Neural progenitor cell (in vitro differentiated cells): ENCODE measurements around the gene NKAIN4.

Experiments
- CTCF ChIP-seq: fragments of 200-600 bp; sonication (generic); IDR thresholded peaks from 2 replicates; pipeline ENCODE4 v1.5.1; 2017; ENCODE audit warnings: antibody characterized with exemption, mild to moderate bottlenecking
- EZH2 ChIP-seq: fragments of 200-600 bp; sonication (generic); IDR thresholded peaks from 2 replicates; pipeline ENCODE4 v1.6.1; 2017; ENCODE audit warnings: antibody characterized with exemption, mild to moderate bottlenecking, moderate library complexity
- EZH2phosphoT487 ChIP-seq: fragments of 200-600 bp; sonication (generic); IDR thresholded peaks from 2 replicates; pipeline ENCODE4 v1.6.1; 2017; ENCODE audit warnings: antibody characterized with exemption

DNA sequence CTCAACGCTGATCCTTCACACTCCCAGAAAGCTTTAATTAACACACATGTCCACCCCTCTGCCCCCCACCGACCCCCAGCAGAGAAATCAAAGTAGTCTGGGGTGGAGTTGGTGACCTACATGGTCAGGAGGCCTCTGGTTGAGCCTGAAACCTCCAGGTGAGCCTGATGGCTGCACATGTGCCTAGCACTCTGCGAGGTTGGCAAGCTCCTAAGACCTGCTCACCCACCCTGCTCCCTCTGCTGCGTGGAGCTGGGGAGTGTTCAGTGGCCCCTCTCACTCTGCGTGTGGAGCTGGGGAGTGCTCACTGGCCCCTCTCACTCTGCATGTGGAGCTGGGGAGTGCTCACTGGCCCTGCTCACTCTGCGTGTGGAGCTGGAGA lies 30.4 kb downstream of the NKAIN4 start:
- no peak for TF ChIP-seq EZH2phosphoT487
- TF ChIP-seq CTCF = no peak
- no peak for TF ChIP-seq EZH2
